Neural cell (in vitro differentiated cells): ENCODE results near the gene CXCR5. TPM values are rescaled to one million over a fixed set of nuclear protein-coding genes. Genes with fewer than 3 reads are reported as not detected.

ENCODE experiments used
- H2AFZ ChIP-seq: fragments of 200-600, 300-800 bp; sonication (generic), shearing (Covaris generic); 2 replicates; pipeline ENCODE4 v1.6.0; 2014; ENCODE audit warnings: low read depth, mild to moderate bottlenecking, antibody characterized with exemption, low read length, moderate library complexity
- H3F3A ChIP-seq: fragments of 200-600 bp; shearing (Covaris generic); 2 replicates; pipeline ENCODE4 v1.6.1; 2016; ENCODE audit warnings: mild to moderate bottlenecking, moderate library complexity, mixed read lengths, antibody characterized with exemption, low read length; ENCODE audit not compliant: insufficient read depth, poor library complexity, severe bottlenecking
- H3K27ac ChIP-seq: fragments of 200-600, 300-800 bp; sonication (generic), shearing (Covaris generic); 2 replicates; pipeline ENCODE4 v1.5.1; 2014; ENCODE audit warnings: mild to moderate bottlenecking, low read length, moderate library complexity
- H3K27me3 ChIP-seq: fragments of 300-800, 200-600 bp; sonication (generic), shearing (Covaris generic); 2 replicates; pipeline ENCODE4 v1.6.0; 2014; ENCODE audit warnings: mild to moderate bottlenecking, low read depth, low read length, moderate library complexity; ENCODE audit not compliant: insufficient read depth
- H3K36me3 ChIP-seq: fragments of 300-800, 200-600 bp; sonication (generic), shearing (Covaris generic); 2 replicates; pipeline ENCODE4 v1.5.1; 2014; ENCODE audit warnings: mild to moderate bottlenecking, antibody characterized with exemption, low read length, moderate library complexity; ENCODE audit not compliant: insufficient read depth
- H3K4me2 ChIP-seq: fragments of 300-800, 200-600 bp; sonication (generic), shearing (Covaris generic); 2 replicates; pipeline ENCODE4 v1.6.0; 2014; ENCODE audit warnings: mild to moderate bottlenecking, low read length
- H3K4me3 ChIP-seq: fragments of 300-800, 200-600 bp; sonication (generic), shearing (Covaris generic); 2 replicates; pipeline ENCODE4 v1.5.1; 2014; ENCODE audit warnings: mild to moderate bottlenecking, low read length, moderate library complexity
- H3K79me2 ChIP-seq: fragments of 200-600 bp; shearing (Covaris generic); replicated peaks from 2 replicates; pipeline ENCODE4 v1.6.0; 2014; ENCODE audit warnings: mild to moderate bottlenecking, low read length, moderate library complexity; ENCODE audit not compliant: insufficient read depth
- H3K9ac ChIP-seq: fragments of 300-800, 200-600 bp; sonication (generic), shearing (Covaris generic); 2 replicates; pipeline ENCODE4 v1.6.1; 2016; ENCODE audit warnings: mild to moderate bottlenecking, low read length, mixed read lengths
- H3K9me2 ChIP-seq: fragments of 200-600 bp; shearing (Covaris generic); 2 replicates; pipeline ENCODE4 v1.6.1; 2016; ENCODE audit warnings: mild to moderate bottlenecking, low read length, mixed read lengths; ENCODE audit not compliant: insufficient read depth
- H3K9me3 ChIP-seq: fragments of 200-600, 300-800 bp; sonication (generic), shearing (Covaris generic); 2 replicates; pipeline ENCODE4 v1.6.1; 2016; ENCODE audit warnings: mild to moderate bottlenecking, mixed run types, low read length, moderate library complexity, mixed read lengths
- H4K20me1 ChIP-seq: fragments of 200-600 bp; shearing (Covaris generic); 2 replicates; pipeline ENCODE4 v1.6.1; 2016; ENCODE audit warnings: mild to moderate bottlenecking, mixed run types; ENCODE audit not compliant: insufficient read depth
- EP300 ChIP-seq: fragments of 450-650 bp; conservative IDR thresholded peaks from 2 replicates; pipeline ENCODE4 v1.6.1; 2014; ENCODE audit warnings: antibody characterized with exemption, mild to moderate bottlenecking, moderate library complexity; ENCODE audit not compliant: poor library complexity, severe bottlenecking
- EZH2 ChIP-seq: fragments of 200-600, 300-800 bp; shearing (Covaris generic), sonication (generic); IDR thresholded peaks from 2 replicates; pipeline ENCODE4 v1.6.1; 2014; ENCODE audit warnings: antibody characterized with exemption, low read length, borderline replicate concordance, mild to moderate bottlenecking; ENCODE audit not compliant: insufficient read depth, poor library complexity, severe bottlenecking
- MXI1 ChIP-seq: fragments of 450-650 bp; conservative IDR thresholded peaks from 2 replicates; pipeline ENCODE4 v1.6.1; 2014; ENCODE audit warnings: antibody characterized with exemption, mild to moderate bottlenecking; ENCODE audit not compliant: poor library complexity, severe bottlenecking
- POLR2AphosphoS5 ChIP-seq: IDR thresholded peaks from 2 replicates; pipeline ENCODE4 v1.6.1; 2012
- RAD21 ChIP-seq: fragments of 450-650 bp; conservative IDR thresholded peaks from 2 replicates; pipeline ENCODE4 v1.6.1; 2014; ENCODE audit warnings: antibody characterized with exemption, mild to moderate bottlenecking, moderate library complexity
- SMC3 ChIP-seq: fragments of 450-650 bp; conservative IDR thresholded peaks from 2 replicates; pipeline ENCODE4 v1.6.1; 2014; ENCODE audit warnings: antibody characterized with exemption, mild to moderate bottlenecking, moderate library complexity; ENCODE audit not compliant: poor library complexity
- TAF1 ChIP-seq: IDR thresholded peaks from 2 replicates; pipeline ENCODE4 v1.6.1; 2012; ENCODE audit warnings: low read depth
- polyA plus RNA-seq: library from polyadenylated mRNA; depleted of rRNA; stranded (reverse); fragments of >200 nt; gene quantifications from 2 replicates; pipeline ENCODE4 v1.2.3, GENCODE V29; 2014
- TF ChIP-seq, protein P1 (sequence below): fragments of 450-650 bp; IDR thresholded peaks from 2 replicates; pipeline ENCODE4 v1.5.1; 2014; ENCODE audit warnings: antibody characterized with exemption, mild to moderate bottlenecking, moderate library complexity; ENCODE audit not compliant: poor library complexity, severe bottlenecking
- TF ChIP-seq, protein P2 (sequence below): IDR thresholded peaks from 2 replicates; pipeline ENCODE4 v1.6.1; 2012; ENCODE audit warnings: borderline replicate concordance

The CXCR5 gene
- polyA plus RNA-seq, 1 donor from 2014 or later, result not detected

DNA sequence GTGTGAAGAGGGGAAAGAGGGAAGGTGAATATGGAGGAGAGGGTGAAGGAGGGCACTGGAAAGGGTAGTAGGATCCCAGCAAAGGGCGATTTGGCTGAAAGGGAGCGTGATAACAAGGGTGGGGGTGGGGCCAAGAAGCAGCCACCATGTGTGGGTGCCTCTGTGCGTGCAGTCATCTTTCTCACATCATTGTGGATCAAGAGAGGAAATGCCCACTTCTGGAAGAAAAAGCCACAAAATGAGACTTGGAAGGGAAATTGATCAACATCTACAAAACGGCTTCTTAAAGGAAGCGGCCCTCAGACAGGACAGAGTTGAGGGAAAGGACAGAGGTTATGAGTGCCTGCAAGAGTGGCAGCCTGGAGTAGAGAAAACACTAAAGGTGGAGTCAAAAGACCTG is 1.2 kb upstream of the CXCR5 start:
- Histone ChIP-seq H3K9me3 (no peaks in the 10 kb centered on the region), H3K27ac (no peak overlapping the region), H3K36me3 (no peaks in the 10 kb centered on the region), H3K27me3 (no peaks in the 10 kb centered on the region), H3K4me2 (no peak overlapping the region), H3K4me3 (no peak overlapping the region), H3F3A (no peaks in the 10 kb centered on the region), H3K79me2 (no peaks in the 10 kb centered on the region), H2AFZ (no peak overlapping the region), H4K20me1 (no peaks in the 10 kb centered on the region), H3K9me2 (no peaks in the 10 kb centered on the region), H3K9ac (no peak overlapping the region)
- TF ChIP-seq, protein P1, sequence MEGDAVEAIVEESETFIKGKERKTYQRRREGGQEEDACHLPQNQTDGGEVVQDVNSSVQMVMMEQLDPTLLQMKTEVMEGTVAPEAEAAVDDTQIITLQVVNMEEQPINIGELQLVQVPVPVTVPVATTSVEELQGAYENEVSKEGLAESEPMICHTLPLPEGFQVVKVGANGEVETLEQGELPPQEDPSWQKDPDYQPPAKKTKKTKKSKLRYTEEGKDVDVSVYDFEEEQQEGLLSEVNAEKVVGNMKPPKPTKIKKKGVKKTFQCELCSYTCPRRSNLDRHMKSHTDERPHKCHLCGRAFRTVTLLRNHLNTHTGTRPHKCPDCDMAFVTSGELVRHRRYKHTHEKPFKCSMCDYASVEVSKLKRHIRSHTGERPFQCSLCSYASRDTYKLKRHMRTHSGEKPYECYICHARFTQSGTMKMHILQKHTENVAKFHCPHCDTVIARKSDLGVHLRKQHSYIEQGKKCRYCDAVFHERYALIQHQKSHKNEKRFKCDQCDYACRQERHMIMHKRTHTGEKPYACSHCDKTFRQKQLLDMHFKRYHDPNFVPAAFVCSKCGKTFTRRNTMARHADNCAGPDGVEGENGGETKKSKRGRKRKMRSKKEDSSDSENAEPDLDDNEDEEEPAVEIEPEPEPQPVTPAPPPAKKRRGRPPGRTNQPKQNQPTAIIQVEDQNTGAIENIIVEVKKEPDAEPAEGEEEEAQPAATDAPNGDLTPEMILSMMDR, result no peak
- TF ChIP-seq EP300 (no peak), RAD21 (no peak), TAF1 (no peak), MXI1 (no peak), POLR2AphosphoS5 (no peak), SMC3 (no peak), EZH2 (no peak)
- TF ChIP-seq, protein P2, sequence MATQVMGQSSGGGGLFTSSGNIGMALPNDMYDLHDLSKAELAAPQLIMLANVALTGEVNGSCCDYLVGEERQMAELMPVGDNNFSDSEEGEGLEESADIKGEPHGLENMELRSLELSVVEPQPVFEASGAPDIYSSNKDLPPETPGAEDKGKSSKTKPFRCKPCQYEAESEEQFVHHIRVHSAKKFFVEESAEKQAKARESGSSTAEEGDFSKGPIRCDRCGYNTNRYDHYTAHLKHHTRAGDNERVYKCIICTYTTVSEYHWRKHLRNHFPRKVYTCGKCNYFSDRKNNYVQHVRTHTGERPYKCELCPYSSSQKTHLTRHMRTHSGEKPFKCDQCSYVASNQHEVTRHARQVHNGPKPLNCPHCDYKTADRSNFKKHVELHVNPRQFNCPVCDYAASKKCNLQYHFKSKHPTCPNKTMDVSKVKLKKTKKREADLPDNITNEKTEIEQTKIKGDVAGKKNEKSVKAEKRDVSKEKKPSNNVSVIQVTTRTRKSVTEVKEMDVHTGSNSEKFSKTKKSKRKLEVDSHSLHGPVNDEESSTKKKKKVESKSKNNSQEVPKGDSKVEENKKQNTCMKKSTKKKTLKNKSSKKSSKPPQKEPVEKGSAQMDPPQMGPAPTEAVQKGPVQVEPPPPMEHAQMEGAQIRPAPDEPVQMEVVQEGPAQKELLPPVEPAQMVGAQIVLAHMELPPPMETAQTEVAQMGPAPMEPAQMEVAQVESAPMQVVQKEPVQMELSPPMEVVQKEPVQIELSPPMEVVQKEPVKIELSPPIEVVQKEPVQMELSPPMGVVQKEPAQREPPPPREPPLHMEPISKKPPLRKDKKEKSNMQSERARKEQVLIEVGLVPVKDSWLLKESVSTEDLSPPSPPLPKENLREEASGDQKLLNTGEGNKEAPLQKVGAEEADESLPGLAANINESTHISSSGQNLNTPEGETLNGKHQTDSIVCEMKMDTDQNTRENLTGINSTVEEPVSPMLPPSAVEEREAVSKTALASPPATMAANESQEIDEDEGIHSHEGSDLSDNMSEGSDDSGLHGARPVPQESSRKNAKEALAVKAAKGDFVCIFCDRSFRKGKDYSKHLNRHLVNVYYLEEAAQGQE, result no peak

DNA sequence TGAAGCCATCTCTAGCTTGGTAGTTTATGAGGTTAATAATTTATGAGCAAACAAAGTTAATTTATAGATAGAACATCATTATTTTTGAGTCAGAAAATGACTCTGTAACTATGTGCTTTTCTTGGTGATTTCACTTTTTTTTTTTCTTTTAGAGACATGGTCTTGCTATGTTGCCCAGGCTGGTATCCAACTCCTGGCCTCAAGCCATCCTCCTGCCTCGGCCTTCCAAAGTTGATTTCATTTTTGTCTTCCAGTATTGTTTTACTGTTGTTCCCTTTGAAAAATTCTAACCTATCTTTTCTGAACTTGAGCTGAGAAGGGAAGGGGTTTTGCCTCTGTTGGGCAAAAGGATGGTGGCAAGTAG is 706 bp upstream of the CXCR5 start:
- H3K4me3 ChIP-seq, result no peak overlapping the region
- no peaks in the 10 kb centered on the region for H4K20me1 ChIP-seq
- no peak overlapping the region for H3K9ac ChIP-seq
- no peaks in the 10 kb centered on the region for H3K36me3 ChIP-seq
- no peak overlapping the region for H3K27ac ChIP-seq
- H2AFZ ChIP-seq, result no peak overlapping the region
- H3K27me3 ChIP-seq, result no peaks in the 10 kb centered on the region
- TF ChIP-seq, protein P1, result no peak
- TF ChIP-seq MXI1 (no peak), SMC3 (no peak), TAF1 (no peak), RAD21 (no peak), EP300 (no peak), POLR2AphosphoS5 (no peak)
- H3K9me2 ChIP-seq, result no peaks in the 10 kb centered on the region
- H3F3A ChIP-seq, result no peaks in the 10 kb centered on the region
- H3K79me2 ChIP-seq, result no peaks in the 10 kb centered on the region
- no peak overlapping the region for H3K4me2 ChIP-seq
- no peaks in the 10 kb centered on the region for H3K9me3 ChIP-seq
